ENCODE measurements around the gene ZGPAT.

GRCh38 chr20:63734946-63735858 lies 27.4 kb downstream of the ZGPAT start:
- TF ChIP-seq POLR2A (IDR thresholded peaks at IDR 0.05; ENCODE audit: low read depth, low read length) (no peak), CTCF (IDR thresholded peaks at IDR 0.05; ENCODE audit: extremely low read depth in 1 of 2, insufficient read depth in 1 of 2, low read depth in 1 of 2, low read length in 2 of 2) (no peak), POLR2AphosphoS5 (IDR thresholded peaks at IDR 0.05; ENCODE audit: insufficient read depth, low read depth, low read length) (no peak), EZH2 (IDR thresholded peaks at IDR 0.05; ENCODE audit: borderline replicate concordance, low read depth, low read length, severe bottlenecking) (no peak), MAX (IDR thresholded peaks at IDR 0.05; ENCODE audit: insufficient read depth, insufficient read length) (no peak), JUN (IDR thresholded peaks at IDR 0.05; ENCODE audit: borderline replicate concordance, insufficient read depth, insufficient read length, low read depth) (no peak)
